GM23338 (cell line): ENCODE results near the gene ST6GALNAC6. TPM values are rescaled to one million over a fixed set of nuclear protein-coding genes. Genes with fewer than 3 reads are reported as not detected.

ENCODE experiments used
- ATAC-seq: fragments of 200-7000 bp; cut with Tn5 transposase; 3 replicates; pipeline ENCODE4 v1.9.1; 2020
- DNase-seq: peaks from one replicate; pipeline ENCODE4 v3.0.0-alpha.2; 2015; ENCODE audit warnings: low spot score
- H2AFZ ChIP-seq: fragments of 200-600 bp; sonication (generic); 2 replicates; pipeline ENCODE4 v1.8.0; 2016; ENCODE audit warnings: antibody characterized with exemption, mild to moderate bottlenecking, moderate library complexity
- H3F3A ChIP-seq: fragments of 200-600 bp; sonication (generic); replicated peaks from 2 replicates; pipeline ENCODE4 v1.8.0; 2017; ENCODE audit warnings: antibody characterized with exemption, mixed run types, low read depth
- H3K27ac ChIP-seq: fragments of 200-600 bp; sonication (generic); 2 replicates; pipeline ENCODE4 v1.6.1; 2016; ENCODE audit warnings: low read depth
- H3K27me3 ChIP-seq: fragments of 200-600 bp; sonication (generic); 2 replicates; pipeline ENCODE4 v1.8.0; 2016; ENCODE audit warnings: mild to moderate bottlenecking, mixed run types, moderate library complexity; ENCODE audit not compliant: insufficient read depth
- H3K36me3 ChIP-seq: fragments of 200-600 bp; sonication (generic); 2 replicates; pipeline ENCODE4 v1.8.0; 2016; ENCODE audit warnings: mild to moderate bottlenecking; ENCODE audit not compliant: insufficient read depth
- H3K4me1 ChIP-seq: fragments of 200-600 bp; sonication (generic); 2 replicates; pipeline ENCODE4 v1.8.0; 2016; ENCODE audit warnings: mild to moderate bottlenecking, moderate library complexity; ENCODE audit not compliant: insufficient read depth
- H3K4me2 ChIP-seq: fragments of 200-600 bp; sonication (generic); 2 replicates; pipeline ENCODE4 v1.7.1; 2017; ENCODE audit warnings: mixed run types
- H3K4me3 ChIP-seq: fragments of 200-600 bp; sonication (generic); 2 replicates; pipeline ENCODE4 v1.6.1; 2016; ENCODE audit warnings: mixed run types
- H3K79me2 ChIP-seq: fragments of 200-600 bp; sonication (generic); replicated peaks from 2 replicates; pipeline ENCODE4 v1.8.0; 2017; ENCODE audit warnings: mild to moderate bottlenecking; ENCODE audit not compliant: insufficient read depth
- H3K9me2 ChIP-seq: fragments of 200-600 bp; sonication (generic); 2 replicates; pipeline ENCODE4 v1.8.0; 2017; ENCODE audit not compliant: insufficient read depth
- H4K20me1 ChIP-seq: fragments of 200-600 bp; sonication (generic); replicated peaks from 2 replicates; pipeline ENCODE4 v1.8.0; 2017; ENCODE audit warnings: mild to moderate bottlenecking; ENCODE audit not compliant: insufficient read depth
- H3K27ac Mint-ChIP-seq: 2 replicates; pipeline ENCODE4 v1.8.0; 2020; ENCODE audit warnings: inconsistent platforms, mild to moderate bottlenecking, moderate library complexity, mixed read lengths
- H3K27me3 Mint-ChIP-seq: 3 replicates; pipeline ENCODE4 v1.8.0; 2022; ENCODE audit warnings: low read depth, mild to moderate bottlenecking, moderate library complexity, mixed read lengths, inconsistent platforms; ENCODE audit not compliant: insufficient read depth, poor library complexity
- H3K36me3 Mint-ChIP-seq: 3 replicates; pipeline ENCODE4 v1.8.0; 2021; ENCODE audit warnings: low read depth, mild to moderate bottlenecking, inconsistent platforms, moderate library complexity, mixed read lengths
- H3K4me1 Mint-ChIP-seq: 3 replicates; pipeline ENCODE4 v1.8.0; 2020; ENCODE audit warnings: mild to moderate bottlenecking, inconsistent platforms, mixed read lengths
- H3K4me3 Mint-ChIP-seq: 3 replicates; pipeline ENCODE4 v1.8.0; 2021; ENCODE audit warnings: moderate library complexity, mild to moderate bottlenecking, inconsistent platforms, mixed read lengths
- H3K9me3 Mint-ChIP-seq: 3 replicates; pipeline ENCODE4 v1.8.0; 2020; ENCODE audit warnings: moderate library complexity, mild to moderate bottlenecking, inconsistent platforms, mixed read lengths
- CREB1 ChIP-seq: fragments of 250-450 bp; sonication (Bioruptor Pico); IDR thresholded peaks from 2 replicates; pipeline ENCODE4 v1.5.0; 2020; ENCODE audit warnings: low read depth, mild to moderate bottlenecking, moderate library complexity
- CTCF ChIP-seq, 2 experiments: fragments of 200-600 bp in 1 of 2; sonication (generic) in 1 of 2; conservative IDR thresholded peaks; 2 replicates each; pipeline versions ENCODE4 v1.5.1 to v1.6.1; 2016 to 2017; ENCODE audit warnings: antibody characterized with exemption in 2 of 2, low read depth in 2 of 2, mild to moderate bottlenecking in 2 of 2, moderate library complexity in 1 of 2
- EZH2 ChIP-seq: fragments of 200-600 bp; sonication (generic); IDR thresholded peaks from one replicate; pipeline ENCODE4 v1.8.0; 2017; ENCODE audit warnings: antibody characterized with exemption, mild to moderate bottlenecking, low read depth; ENCODE audit not compliant: unreplicated experiment
- EZH2phosphoT487 ChIP-seq: fragments of 200-600 bp; sonication (generic); IDR thresholded peaks from one replicate; pipeline ENCODE4 v1.8.1; 2018; ENCODE audit warnings: antibody characterized with exemption; ENCODE audit not compliant: unreplicated experiment
- JUNB ChIP-seq: IDR thresholded peaks from one replicate; pipeline ENCODE4 v1.6.1; 2016; ENCODE audit warnings: antibody characterized with exemption; ENCODE audit not compliant: unreplicated experiment
- NANOG ChIP-seq: IDR thresholded peaks from 2 replicates; pipeline ENCODE4 v1.6.1; 2016; ENCODE audit warnings: antibody characterized with exemption, borderline replicate concordance
- POLR2AphosphoS5 ChIP-seq: IDR thresholded peaks from 2 replicates; pipeline ENCODE4 v1.6.1; 2016; ENCODE audit warnings: antibody characterized with exemption, low read depth
- REST ChIP-seq: IDR thresholded peaks from one replicate; pipeline ENCODE4 v1.6.1; 2018; ENCODE audit warnings: antibody characterized with exemption; ENCODE audit not compliant: unreplicated experiment
- STAT1 ChIP-seq: IDR thresholded peaks from one replicate; pipeline ENCODE4 v1.6.1; 2016; ENCODE audit warnings: antibody characterized with exemption; ENCODE audit not compliant: unreplicated experiment
- ZNF114 ChIP-seq: fragments of 250-450 bp; sonication (Bioruptor Pico); IDR thresholded peaks from 2 replicates; pipeline ENCODE4 v1.5.0; 2020; ENCODE audit warnings: mild to moderate bottlenecking, moderate library complexity
- ZNF331 ChIP-seq: fragments of 250-450 bp; sonication (Bioruptor Pico); IDR thresholded peaks from 2 replicates; pipeline ENCODE4 v1.5.0; 2020; ENCODE audit warnings: low read depth, mild to moderate bottlenecking, moderate library complexity
- ZNF462 ChIP-seq: fragments of 250-450 bp; sonication (Bioruptor Pico); IDR thresholded peaks from 2 replicates; pipeline ENCODE4 v1.5.0; 2020; ENCODE audit warnings: mild to moderate bottlenecking, moderate library complexity
- polyA plus RNA-seq: library from polyadenylated mRNA; unstranded; fragments of >200 nt; fragmentation: Nextera tagmentation; extraction: Ambion mirVana; gene quantifications from 2 replicates; pipeline ENCODE4 v1.2.1, GENCODE V29; 2016
- total RNA-seq: library from RNA; depleted of rRNA; stranded (reverse); fragments of >200 nt; shearing (Covaris generic); gene quantifications from 2 replicates; pipeline ENCODE4 v1.2.3, GENCODE V29; 2014
- TF ChIP-seq, protein P1 (sequence below): IDR thresholded peaks from 2 replicates; pipeline ENCODE4 v1.6.1; 2016; ENCODE audit warnings: antibody characterized with exemption

Gene ST6GALNAC6
- total and polyA plus RNA-seq, 2 experiments from 2014 or later: 20.7 to 39.2 TPM

- TF ChIP-seq ZNF114 (CRISPR knock-in tag) (no peak), STAT1 (no peak), JUNB (no peak), POLR2AphosphoS5 (no peak), ZNF331 (no peak), NANOG (no peak), CTCF (conservative IDR thresholded peaks at IDR 0.05; ENCODE audit: low read depth in 2 of 2) (no peak), EZH2phosphoT487 (no peak), EZH2 (no peak), ZNF462 (CRISPR knock-in tag) (no peak), CREB1 (CRISPR knock-in tag) (no peak), REST (no peak)
- TF ChIP-seq, protein P1, sequence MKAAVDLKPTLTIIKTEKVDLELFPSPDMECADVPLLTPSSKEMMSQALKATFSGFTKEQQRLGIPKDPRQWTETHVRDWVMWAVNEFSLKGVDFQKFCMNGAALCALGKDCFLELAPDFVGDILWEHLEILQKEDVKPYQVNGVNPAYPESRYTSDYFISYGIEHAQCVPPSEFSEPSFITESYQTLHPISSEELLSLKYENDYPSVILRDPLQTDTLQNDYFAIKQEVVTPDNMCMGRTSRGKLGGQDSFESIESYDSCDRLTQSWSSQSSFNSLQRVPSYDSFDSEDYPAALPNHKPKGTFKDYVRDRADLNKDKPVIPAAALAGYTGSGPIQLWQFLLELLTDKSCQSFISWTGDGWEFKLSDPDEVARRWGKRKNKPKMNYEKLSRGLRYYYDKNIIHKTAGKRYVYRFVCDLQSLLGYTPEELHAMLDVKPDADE: no peak
- Histone ChIP-seq H3F3A (peaks cover 9% of the 10 kb centered on the region), H3K9me2 (no peaks in the 10 kb centered on the region), H3K4me2 (no peak overlapping the region), H3K36me3 (peaks cover 35% of the 10 kb centered on the region), H3K27ac (no peak overlapping the region), H4K20me1 (peaks cover 21% of the 10 kb centered on the region), H2AFZ (no peak overlapping the region), H3K27me3 (no peaks in the 10 kb centered on the region), H3K4me3 (no peak overlapping the region), H3K4me1 (peaks cover 14% of the 10 kb centered on the region), H3K79me2 (peaks cover 6% of the 10 kb centered on the region)
- no peaks in the 10 kb centered on the region for H3K9me3 Mint-ChIP-seq
- H3K27me3 Mint-ChIP-seq: peaks cover 8% of the 10 kb centered on the region
- no peak overlapping the region for H3K4me3 Mint-ChIP-seq
- DNase-seq: no peak
- H3K36me3 Mint-ChIP-seq: peaks cover 55% of the 10 kb centered on the region
- no peak overlapping the region for H3K27ac Mint-ChIP-seq
- peaks cover 10% of the 10 kb centered on the region for H3K4me1 Mint-ChIP-seq
- ATAC-seq: no peak
These were observed 6.0 kb downstream of the ST6GALNAC6 start for GRCh38 chr9:127893392-127893791.
